Caki2 (cell line): ENCODE results near the gene DBI. TPM values are rescaled to one million over a fixed set of nuclear protein-coding genes. Genes with fewer than 3 reads are reported as not detected.

ENCODE experiments used
- DNase-seq: peaks from one replicate; pipeline ENCODE4 v3.0.0-alpha.2; 2015; ENCODE audit warnings: low read depth
- in situ Hi-C: cut with HindIII; loops from 2 replicates; pipeline ENCODE4 v1.10.0; 2016; ENCODE audit warnings: low sequenced_read_pairs, low pct_unique_long_range_greater_than_20kb, mixed read lengths
- total RNA-seq: library from RNA; depleted of rRNA; stranded (reverse); fragments of >200 nt; shearing (Covaris generic); gene quantifications from 2 replicates; pipeline ENCODE4 v1.2.3, GENCODE V29; 2014; ENCODE audit warnings: low replicate concordance; rRNA removed

The DBI gene
- total RNA-seq, 1 experiment from 2014 or later: 107 TPM

DNA sequence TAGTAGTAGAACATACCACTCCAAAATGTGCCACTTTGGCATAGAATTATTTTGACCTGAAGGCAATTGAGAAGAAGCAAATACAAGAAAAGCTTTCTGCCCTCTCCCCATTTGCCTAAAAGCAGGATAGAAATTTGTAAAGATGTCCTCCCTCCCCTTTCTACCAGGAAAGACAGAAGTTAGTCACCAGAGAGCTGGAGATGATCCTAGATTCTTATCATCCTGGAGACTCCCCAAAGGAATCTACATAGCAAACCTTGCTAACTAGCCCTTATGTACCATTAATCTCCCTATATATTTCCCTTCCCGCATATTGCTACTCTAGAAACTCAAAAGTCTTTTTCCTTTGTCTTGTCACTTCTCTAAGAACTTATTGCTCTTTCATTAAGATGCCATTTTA, 52.3 kb downstream of the DBI start:
- in situ Hi-C loops: no loop called here

DNA sequence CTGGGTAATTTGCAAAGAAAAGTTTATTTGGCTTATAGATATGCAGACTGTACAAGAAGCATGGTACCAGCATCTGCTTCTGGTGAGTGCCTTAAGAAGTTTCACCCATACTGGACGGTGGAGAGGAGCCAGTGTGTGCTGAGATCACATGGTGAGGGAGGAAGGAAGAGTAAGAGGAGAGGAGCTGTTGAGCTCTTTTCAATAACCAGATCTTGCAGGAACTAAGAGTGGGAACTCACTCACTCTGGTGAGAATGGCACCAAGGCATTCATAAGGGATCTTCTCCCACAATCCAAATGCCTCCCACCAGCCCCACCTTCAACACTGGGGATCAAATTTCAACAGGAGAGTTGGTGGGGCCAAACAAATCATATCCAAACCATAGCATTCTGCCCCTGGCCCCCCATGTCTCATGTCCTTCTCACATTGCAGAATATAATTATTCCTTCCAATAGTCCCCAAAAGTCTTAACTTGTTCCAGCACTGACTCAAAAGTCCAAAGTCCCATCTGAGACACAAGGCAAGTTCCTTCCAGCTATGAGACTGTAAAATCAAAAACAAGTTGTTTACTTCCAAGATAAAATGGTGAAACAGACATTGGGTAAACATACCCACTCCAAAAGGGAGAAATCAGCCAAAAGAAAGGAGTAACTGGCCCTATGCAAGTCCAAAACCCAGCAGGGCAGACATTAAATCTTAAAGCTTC, 53.2 kb downstream of the DBI start:
- no peak for DNase-seq
- in situ Hi-C loops: no loop called here

More for the DNA sequence above, 52.3 kb downstream of the DBI start:
- no peak for DNase-seq

DNA sequence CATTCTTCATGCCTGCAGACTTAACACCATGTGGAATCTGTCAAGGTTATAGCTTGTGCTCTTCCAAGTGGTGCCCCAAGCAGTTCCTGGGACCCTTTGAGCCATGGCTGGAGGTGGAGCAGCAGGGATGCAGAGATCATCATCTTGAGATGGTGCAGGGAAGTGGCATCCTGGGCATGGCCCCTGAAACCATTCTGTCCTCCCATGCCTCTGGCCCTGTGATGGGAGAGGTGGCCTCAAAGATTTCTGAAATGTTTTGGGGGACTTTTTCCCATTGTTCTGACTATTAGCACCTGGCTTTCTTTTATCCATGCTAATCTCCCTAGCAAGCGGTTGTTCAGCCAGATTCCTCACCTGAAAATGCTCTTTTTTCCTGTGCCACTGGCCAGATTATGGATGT, 54.5 kb downstream of the DBI start:
- in situ Hi-C loops: no loop called here
- no peak for DNase-seq

DNA sequence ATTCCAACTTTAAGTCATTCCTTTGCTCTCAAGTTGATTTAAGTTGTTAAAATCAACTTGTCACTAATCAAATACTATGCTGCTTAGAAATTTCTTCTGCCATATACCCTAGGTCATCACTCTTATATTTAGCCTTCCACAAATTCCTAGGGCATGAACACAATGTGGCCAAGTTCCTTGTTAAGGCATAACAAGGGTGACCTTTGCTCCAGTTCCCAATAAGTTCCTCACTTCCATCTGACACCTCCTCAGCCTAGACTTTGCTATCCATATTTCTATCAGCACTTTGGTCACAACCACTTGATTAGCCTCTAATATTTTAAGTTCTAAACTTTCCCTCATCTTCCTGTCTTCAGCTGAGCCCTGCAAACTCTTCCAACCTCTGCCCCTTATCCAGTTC, 55.0 kb downstream of the DBI start:
- no peak for DNase-seq
- in situ Hi-C loops: no loop called here

Other genes with a start within 250 kb of the DBI start
- not detected in 2 replicates for gene C1QL2, start 208.2 kb upstream of the DBI start, total RNA-seq
- gene STEAP3, start 143.1 kb upstream of the DBI start, total RNA-seq: 1.4 and 3.4 TPM in 2 replicates
- gene C2orf76, start 143 bp upstream of the DBI start, total RNA-seq: 16.3 and 20.8 TPM in 2 replicates
- gene TMEM37, start 64.9 kb downstream of the DBI start, total RNA-seq: 0.10 and 3.5 TPM in 2 replicates
- gene SCTR, start 157.5 kb downstream of the DBI start, total RNA-seq: not detected in 2 replicates
- gene CFAP221, start 177.5 kb downstream of the DBI start, total RNA-seq: 1.6 and 2.4 TPM in 2 replicates